D721Med (cell line): ENCODE results near the gene PCED1B.

Experiments used
- DNase-seq: peaks from one replicate; pipeline ENCODE4 v3.0.0; 2011; ENCODE audit warnings: low spot score; ENCODE audit not compliant: insufficient read length
- FAIRE-seq: peaks from 2 replicates; lab custom pipeline; 2011; peaks lifted over from hg19 to GRCh38; lab: Jason Lieb, UNC
- CTCF ChIP-seq: IDR thresholded peaks from 2 replicates; pipeline ENCODE4 v1.5.1; 2012; ENCODE audit warnings: mild to moderate bottlenecking, control low read depth; ENCODE audit not compliant: insufficient read depth; ENCODE audit errors: missing control alignments

PCED1B gene

GRCh38 chr12:47079468-47079980 lies at the start of gene PCED1B, which contains the start of gene AMIGO2:
Gene PCED1B (plus strand): TSS chr12:47079621. CDS start chr12:47235064, 155,443 bp downstream.
Gene AMIGO2 (minus strand): TSS chr12:47079959. CDS start chr12:47079002, 957 bp downstream.
- peak; percentile 3 for TF ChIP-seq CTCF
- DNase-seq (no peak), FAIRE-seq (no peak)

GRCh38 chr12:47029903-47030302 lies 49.5 kb upstream of the PCED1B start:
- no peak for DNase-seq
- TF ChIP-seq CTCF, result no peak
- no peak for FAIRE-seq

- no peak for DNase-seq
- no peak for FAIRE-seq
- peak; percentile 43 for TF ChIP-seq CTCF
Measured at GRCh38 chr12:47032644-47033043, 46.8 kb upstream of the PCED1B start.

GRCh38 chr12:47033081-47033480 lies 46.3 kb upstream of the PCED1B start:
- TF ChIP-seq CTCF, result no peak
- FAIRE-seq, result no peak
- DNase-seq, result no peak

- FAIRE-seq, result no peak
- no peak for TF ChIP-seq CTCF
Measured at GRCh38 chr12:47033789-47034555, 45.4 kb upstream of the PCED1B start.

GRCh38 chr12:47034661-47035060 lies 44.8 kb upstream of the PCED1B start:
- DNase-seq, result no peak
- no peak for FAIRE-seq
- TF ChIP-seq CTCF, result no peak

More at GRCh38 chr12:47033789-47034555, 45.4 kb upstream of the PCED1B start:
- no peak for DNase-seq

GRCh38 chr12:47035484-47035883 lies 43.9 kb upstream of the PCED1B start:
- FAIRE-seq, result no peak
- no peak for TF ChIP-seq CTCF
- no peak for DNase-seq
